GM12891 (cell line): ENCODE data around the gene GABARAPL2.

Experiments
- POLR2A ChIP-seq: IDR thresholded peaks from 2 replicates; pipeline ENCODE4 v1.6.1; 2011; ENCODE audit warnings: low read depth, low read length, control low read depth
- POLR2AphosphoS5 ChIP-seq: IDR thresholded peaks from 2 replicates; pipeline ENCODE4 v1.6.1; 2011; ENCODE audit warnings: low read depth, low read length, control low read depth
- SPI1 ChIP-seq: IDR thresholded peaks from 2 replicates; pipeline ENCODE4 v1.6.1; 2011; ENCODE audit warnings: low read depth, low read length, control low read depth
- TAF1 ChIP-seq: IDR thresholded peaks from 2 replicates; pipeline ENCODE4 v1.6.1; 2011; ENCODE audit warnings: low read depth, low read length, control low read depth

- TF ChIP-seq POLR2A (0 out of 2 replicates have a peak, but pooled peaks have one; percentile 4), POLR2AphosphoS5 (no peak), TAF1 (no peak), SPI1 (no peak; the same call in none of the 2 replicates)
Measured at GRCh38 chr16:75565640-75566039, 539 bp upstream of the GABARAPL2 start.
